Effector CD4-positive, alpha-beta T cell (primary cell): ENCODE results near the gene ZMIZ1.

Source experiments
- DNase-seq: peaks from one replicate; pipeline ENCODE4 v3.0.0-alpha.2; 2020

The ZMIZ1 gene

DNA sequence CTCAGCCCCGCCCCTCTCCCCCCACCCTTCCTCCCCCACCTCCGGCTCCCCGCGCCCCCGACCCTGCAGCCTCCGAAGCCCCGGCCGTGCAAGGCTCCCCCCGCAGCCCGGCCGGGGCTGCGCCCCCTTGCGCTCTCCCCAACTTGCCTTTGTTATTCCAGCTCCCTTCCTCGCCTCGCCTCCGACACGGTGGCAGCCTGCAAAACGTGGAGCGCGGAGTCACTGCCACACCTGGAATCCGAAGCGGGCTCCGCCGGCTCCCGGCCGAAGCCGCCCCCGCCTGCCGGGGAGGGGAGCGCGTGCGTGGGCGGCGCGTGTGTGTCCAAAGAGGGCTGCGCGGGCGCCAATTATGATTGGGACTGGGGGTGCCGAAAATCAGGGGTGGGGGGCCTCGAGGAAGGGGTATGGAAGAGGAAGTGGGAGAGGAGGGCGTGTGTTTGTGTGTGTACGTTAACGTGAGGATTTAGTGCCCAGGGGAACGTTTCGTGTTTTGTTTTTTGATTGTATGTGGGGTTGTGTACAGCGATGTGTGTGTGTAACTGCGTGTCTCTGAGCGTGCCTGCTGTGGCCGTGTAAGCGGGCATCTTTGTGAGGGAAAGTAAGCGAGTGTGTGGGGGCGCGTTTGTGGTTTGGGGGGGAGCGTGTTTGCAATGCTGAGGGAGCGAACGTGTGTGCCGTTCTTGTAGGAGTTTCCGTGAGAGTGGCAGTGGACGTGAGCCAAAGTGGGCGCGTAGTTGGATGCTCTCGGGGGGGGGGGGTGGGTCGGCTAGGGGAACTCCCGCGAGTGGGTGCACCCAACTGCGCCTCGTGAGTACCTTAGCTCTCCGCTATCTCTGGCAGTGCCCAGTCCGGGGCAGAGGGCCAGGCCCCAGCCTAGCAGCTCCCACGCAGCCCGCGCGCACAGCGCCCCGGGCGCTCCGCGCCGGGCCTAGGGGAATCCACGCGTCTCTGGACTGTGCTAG is 1.2 kb upstream of the ZMIZ1 start:
- peak; percentile 81 for DNase-seq

GRCh38 chr10:79068203-79068561 is 584 bp upstream of the ZMIZ1 start:
- DNase-seq, result no peak

- peak; percentile 13 for DNase-seq
Observed at GRCh38 chr10:79069325-79070080, 737 bp downstream of the ZMIZ1 start.

GRCh38 chr10:79070081-79070605 is 1.4 kb downstream of the ZMIZ1 start:
- DNase-seq, result no peak

GRCh38 chr10:79070606-79071395 is 2.0 kb downstream of the ZMIZ1 start:
- DNase-seq, result no peak

DNA sequence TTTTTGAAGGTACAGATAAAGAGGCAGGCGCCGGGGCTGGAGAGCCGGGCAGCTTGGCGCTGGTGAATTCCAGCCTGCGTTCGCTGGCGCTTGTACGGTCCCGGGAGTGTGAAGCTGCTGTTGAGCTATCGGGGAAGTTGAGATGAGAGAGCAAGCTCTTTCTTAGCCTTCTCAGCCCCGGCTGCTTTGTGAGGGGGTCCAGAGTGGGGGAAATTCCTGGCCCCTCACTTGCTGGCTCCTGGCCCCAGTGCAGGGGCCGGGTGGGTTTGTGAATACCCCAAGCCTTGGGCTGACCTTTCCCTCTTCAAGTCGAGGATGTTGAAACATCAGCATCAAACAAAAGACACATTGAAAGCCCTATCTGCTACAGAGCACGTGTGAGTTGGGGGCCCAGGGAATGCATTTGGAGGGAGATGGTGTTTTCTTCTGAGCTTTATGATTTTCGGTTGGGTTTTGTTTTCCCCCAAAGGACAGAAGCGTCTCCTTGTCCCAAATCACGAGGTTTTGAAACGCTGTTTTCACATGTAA is 2.7 kb downstream of the ZMIZ1 start:
- no peak for DNase-seq

GRCh38 chr10:79072041-79072441 is 3.3 kb downstream of the ZMIZ1 start:
- no peak for DNase-seq

- DNase-seq, result no peak
Observed at GRCh38 chr10:79072994-79073645, 4.4 kb downstream of the ZMIZ1 start.

- no peak for DNase-seq
Observed at GRCh38 chr10:79073784-79074432, 5.1 kb downstream of the ZMIZ1 start.

- DNase-seq, result no peak
Observed at GRCh38 chr10:79074732-79075131, 6.0 kb downstream of the ZMIZ1 start.

- DNase-seq, result no peak
Observed at GRCh38 chr10:79075418-79075817, 6.7 kb downstream of the ZMIZ1 start.

DNA sequence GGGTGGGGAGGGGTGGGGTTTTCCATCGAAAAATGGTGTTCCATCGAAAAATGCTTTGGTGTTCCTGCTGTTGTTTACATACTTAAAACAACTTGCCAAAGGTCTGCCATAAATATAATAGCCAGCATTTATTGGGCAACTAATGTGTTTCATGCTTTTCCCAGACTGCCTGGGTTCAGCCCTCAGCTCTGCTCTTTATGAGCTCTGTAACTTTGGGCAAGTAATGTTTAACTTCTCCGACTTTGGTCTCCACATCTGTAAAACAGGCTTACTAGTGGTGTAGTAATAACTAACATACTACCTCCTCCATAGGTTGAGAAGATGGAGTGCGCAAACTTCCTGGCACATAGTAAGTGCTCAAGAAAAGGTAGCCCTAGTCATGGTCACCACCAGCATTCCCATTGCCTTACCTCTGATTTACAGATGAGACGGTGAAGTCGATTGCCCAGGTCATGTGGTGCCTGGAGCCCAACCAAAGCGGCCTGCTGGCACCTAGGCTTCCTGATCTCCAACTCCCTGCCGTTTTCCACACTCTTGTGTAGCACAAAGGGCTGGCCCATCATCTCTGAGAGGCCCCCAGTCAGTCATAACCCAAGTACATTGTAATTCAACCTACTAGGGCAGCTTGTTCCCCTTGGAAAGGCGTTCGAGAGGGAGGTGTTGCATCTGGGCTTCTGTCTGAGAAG is 8.9 kb downstream of the ZMIZ1 start:
- DNase-seq, result no peak

DNA sequence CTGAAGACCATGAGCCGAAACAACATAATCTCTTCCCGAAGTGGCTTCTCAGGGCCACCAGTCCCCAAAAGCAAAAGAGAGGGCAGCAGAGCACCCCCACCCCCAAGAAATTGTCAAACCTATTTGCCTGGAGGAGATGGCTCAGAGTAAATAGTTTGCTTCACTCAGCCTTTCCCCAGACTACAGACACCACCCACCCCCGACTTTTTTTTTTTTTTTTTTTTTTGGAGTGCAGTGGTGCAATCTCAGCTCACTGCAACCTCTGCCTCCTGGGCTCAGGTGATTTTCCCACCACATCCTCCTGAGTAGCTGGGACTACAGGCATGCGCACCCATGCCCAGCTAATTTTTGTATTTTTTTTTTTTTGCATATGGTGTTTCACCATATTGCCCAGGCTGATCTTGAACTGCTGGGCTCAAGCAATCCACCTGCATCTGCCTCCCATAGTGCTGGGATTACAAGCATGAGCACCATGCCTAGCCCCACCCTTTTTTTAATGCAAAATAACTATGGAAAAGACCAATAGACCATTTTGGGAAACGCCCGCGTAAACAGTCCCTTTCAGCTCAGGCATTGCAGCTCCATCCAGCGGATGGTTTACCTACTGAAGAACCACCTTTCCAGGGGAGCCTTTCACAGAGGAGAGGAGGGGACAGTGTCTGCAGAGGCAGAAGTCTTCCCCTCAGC is 9.7 kb downstream of the ZMIZ1 start:
- no peak for DNase-seq

GRCh38 chr10:79079054-79079397 is 10.3 kb downstream of the ZMIZ1 start:
- DNase-seq, result no peak

GRCh38 chr10:79079490-79080355 is 11.0 kb downstream of the ZMIZ1 start:
- DNase-seq, result no peak

DNA sequence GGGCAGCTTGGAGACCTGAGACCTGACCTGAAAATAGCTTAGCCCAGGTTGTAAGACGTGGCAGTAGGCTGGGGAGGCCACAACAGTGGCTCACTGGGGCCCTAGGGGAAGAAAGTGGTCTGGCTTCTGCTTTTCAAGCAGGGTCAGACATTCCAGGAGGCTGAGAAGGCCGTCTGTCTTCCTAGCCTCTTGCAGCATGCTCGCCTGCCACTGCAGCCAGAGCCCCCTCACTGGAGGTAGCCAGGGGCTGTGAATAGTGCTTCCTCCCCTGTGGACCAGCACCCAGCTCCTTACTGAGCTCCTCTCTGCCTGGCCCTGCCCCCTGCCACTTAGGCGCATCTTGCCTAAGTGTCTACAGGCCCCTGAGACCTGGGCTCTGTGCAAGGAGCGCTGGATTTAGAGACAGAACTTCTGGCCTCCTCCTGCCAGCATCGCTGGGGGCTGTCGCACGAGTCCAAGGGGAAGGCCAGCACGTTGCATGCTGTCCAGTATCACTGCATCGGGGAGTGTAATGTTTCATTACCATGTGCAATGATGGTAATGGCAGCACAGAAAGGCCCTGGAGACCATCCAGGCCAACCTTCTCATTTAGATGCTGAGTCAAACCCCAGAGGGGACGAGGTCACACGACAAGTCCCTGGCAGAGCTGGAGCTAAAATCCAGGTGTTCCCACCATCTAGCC is 12.7 kb downstream of the ZMIZ1 start:
- DNase-seq, result no peak

- no peak for DNase-seq
Observed at GRCh38 chr10:79082035-79082373, 13.2 kb downstream of the ZMIZ1 start.

- DNase-seq, result no peak
Observed at GRCh38 chr10:79082631-79083596, 14.1 kb downstream of the ZMIZ1 start.
